HT1080 (cell line): ENCODE data around the gene TUBA3E. TPM values are rescaled to one million over a fixed set of nuclear protein-coding genes. Genes with fewer than 3 reads are reported as not detected.
A peak's percentile ranks its signal among the peaks of the same experiment; 100 is the strongest.
"Not testable (repeated sequence)": the region's sequence is repeated elsewhere in the genome, so short reads cannot be mapped to it uniquely, and the experiment has no call there.

Experiments used
- DNase-seq: peaks from one replicate; pipeline ENCODE4 v3.0.0-alpha.2; 2015; ENCODE audit warnings: low read depth
- total RNA-seq: library from RNA; depleted of rRNA; stranded (reverse); fragments of >200 nt; shearing (Covaris generic); gene quantifications from 2 replicates; pipeline ENCODE4 v1.2.3, GENCODE V29; 2014

The TUBA3E gene
- total RNA-seq, 1 experiment from 2014 or later: 14.6 TPM

DNA sequence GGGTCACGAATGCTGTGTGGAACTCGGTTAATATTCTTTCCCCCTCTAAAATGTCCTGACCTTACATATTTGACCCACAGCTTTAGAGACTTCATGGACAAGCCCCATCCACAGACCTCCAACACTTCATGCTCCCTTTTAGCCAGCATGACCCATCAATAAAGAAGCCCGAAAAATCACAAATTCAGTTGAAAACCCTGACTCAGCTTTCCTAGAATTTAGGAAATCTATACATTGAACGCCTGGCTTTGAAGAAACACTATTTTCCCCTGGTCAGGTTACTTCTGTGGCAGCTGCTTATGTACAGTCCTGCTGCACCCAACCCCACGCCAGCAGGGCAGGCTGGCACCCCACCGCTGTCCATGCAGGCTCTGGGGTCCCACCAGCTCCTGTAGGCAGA, 6.9 kb downstream of the TUBA3E start:
- DNase-seq: not testable (repeated sequence)

DNA sequence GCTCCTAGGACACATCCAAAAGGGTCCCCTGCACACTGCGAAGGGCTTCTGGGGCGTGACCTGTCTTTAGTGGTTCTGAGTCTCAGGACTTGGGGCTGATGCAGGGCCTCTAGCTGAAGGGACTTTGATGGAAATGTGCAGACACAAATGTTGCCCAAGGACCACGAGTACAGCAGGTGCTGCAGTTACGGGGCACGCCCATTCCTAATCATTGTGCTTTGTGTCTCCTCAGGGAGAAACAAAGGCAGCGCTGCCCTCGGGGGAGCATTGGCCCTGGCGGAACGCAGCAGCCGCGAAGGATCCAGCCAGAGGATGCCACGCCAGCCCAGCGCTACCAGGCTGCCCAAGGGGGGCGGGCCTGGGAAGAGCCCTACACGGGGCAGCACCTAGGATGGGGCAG, 8.0 kb downstream of the TUBA3E start:
- no peak for DNase-seq

DNA sequence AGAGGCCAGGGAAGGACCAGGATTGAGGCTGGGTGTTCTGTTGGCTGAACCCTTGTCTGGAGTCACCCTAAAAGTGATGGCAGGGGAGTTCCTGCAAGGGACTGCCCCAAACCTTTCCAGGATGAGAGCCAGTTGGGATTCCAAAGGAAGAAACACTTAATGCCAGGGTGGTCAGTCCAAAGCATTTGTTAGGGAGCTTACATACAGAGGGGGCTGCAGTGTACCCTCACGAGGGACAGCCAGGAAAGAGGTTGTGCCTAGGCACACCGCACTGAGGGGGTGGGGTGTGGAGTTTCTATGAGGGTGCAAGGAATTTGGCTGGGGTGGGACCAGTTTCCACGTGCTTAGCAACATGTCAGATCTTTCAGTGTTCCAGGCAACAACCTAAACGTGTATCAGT, 9.3 kb downstream of the TUBA3E start:
- DNase-seq: not testable (repeated sequence)

DNA sequence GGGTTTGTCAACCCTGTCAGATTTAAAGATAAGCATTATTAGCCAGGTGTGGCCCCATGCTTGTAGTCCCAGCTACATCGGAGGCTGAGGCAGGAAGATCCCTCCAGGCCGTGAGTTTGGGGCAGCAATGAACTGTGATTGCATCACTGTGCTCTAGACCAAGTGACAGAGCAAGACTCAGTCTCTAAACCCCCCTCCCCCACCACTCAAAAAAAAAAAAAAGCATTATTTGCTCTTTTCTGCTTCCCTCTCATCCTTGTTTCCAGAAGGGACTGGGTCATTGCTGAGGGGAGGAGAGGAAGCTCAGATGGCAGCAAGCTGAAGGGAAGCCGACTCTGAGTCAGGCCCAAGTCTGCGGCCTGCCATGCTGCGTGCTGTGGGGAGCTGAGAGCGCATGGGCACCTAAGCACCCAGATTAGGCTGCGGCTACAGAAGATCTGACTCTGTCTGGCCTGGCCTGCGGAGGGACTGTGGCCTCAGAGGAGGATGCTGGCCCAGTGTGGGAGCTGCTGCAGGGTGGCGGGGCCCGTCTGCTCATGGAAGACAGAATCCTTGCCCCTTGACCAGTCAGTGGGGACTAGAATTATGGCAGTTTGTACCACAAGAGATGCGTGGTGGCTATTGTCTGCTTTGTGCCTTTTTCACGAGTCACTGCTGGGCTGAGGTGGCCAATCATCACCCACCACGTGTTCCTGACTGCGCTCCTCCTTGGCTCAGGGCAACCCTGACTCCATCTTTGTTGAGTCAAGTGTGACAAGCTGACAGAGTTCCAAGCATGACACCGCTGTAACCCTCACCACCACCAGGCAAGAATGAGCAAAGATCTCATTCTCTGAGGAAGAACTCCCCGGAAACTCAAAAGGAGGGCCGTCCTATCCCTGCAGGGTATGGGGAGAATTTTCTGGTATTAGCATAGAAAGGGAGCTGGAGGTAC, 10.1 kb downstream of the TUBA3E start:
- not testable (repeated sequence) for DNase-seq

DNA sequence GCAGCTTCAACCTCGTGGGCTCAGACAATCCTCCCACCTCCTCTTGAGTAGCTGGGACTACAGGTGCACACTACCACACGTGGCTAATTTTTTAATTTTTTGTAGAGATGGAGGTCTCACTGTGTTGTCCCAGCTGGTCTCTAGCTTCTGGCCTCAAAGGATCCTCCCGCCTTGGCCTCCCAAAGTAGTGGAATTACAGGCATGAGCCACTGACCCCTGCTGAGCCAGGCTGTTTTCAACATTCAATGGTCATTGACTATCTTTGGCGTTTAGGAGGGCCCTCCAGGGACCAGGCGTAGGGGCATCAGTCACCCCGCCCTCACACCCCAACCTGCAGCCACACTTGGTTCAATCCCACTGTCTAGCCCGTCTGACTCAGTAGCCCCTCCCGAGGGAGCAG, 11.0 kb downstream of the TUBA3E start:
- DNase-seq: no peak

DNA sequence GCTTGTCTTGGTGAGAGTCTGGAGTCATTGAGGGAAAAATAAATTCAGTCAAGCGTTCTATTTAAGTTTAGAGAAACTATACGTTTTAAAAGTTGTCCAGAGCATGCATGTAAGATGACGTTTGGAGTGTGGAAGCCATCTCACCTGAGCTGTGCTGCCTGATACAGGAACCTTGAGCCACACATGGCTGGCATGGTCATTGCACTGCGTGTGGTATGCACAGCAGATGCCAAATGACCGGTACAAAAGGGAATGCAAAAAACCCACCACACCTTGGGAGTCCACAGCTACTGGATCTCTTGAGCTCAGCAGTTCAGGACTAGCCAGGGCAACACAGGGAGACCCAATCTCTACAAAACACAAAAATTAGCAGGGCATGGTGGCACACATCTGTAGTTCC, 11.8 kb downstream of the TUBA3E start:
- DNase-seq: no peak

DNA sequence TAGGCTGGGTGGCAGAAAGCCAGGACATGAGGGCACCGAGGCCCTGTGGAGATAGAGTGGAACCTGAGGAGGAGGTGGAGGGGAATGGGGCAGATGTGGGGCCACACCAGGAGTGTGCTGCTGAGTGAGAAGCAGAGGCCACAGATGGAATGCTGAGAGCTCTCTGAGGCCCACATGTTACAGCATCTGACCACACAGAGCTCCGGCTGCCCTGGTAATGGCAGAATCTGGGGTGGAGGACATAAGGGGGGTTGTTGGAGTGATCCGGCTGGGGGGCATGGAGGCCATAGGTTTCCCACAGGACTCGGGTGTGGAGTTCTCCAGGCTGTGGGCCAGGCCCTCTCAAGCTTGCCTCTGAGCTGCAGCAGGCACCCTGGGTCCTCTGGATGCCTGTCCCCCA, 12.3 kb downstream of the TUBA3E start:
- no peak for DNase-seq

DNA sequence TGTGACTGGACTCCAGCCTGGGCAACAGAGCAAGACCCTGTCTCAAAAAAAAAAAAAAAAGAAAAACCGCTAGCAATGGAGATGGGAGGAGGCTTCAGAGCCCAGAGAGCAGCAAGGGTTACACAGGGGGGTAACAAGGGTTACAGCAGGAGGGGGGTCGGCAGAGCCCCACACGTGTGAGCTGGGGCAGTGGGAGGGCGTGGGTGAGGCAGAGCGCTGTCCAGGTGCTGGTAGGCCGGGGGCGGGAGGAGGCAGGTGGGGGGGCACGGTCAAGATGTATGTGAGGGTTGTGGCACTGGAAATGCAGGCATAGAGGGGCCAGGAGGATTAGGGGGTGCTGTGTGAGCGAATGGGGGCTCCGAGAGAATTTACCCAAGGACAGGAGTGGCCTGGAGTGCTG, 12.8 kb downstream of the TUBA3E start:
- no peak for DNase-seq

DNA sequence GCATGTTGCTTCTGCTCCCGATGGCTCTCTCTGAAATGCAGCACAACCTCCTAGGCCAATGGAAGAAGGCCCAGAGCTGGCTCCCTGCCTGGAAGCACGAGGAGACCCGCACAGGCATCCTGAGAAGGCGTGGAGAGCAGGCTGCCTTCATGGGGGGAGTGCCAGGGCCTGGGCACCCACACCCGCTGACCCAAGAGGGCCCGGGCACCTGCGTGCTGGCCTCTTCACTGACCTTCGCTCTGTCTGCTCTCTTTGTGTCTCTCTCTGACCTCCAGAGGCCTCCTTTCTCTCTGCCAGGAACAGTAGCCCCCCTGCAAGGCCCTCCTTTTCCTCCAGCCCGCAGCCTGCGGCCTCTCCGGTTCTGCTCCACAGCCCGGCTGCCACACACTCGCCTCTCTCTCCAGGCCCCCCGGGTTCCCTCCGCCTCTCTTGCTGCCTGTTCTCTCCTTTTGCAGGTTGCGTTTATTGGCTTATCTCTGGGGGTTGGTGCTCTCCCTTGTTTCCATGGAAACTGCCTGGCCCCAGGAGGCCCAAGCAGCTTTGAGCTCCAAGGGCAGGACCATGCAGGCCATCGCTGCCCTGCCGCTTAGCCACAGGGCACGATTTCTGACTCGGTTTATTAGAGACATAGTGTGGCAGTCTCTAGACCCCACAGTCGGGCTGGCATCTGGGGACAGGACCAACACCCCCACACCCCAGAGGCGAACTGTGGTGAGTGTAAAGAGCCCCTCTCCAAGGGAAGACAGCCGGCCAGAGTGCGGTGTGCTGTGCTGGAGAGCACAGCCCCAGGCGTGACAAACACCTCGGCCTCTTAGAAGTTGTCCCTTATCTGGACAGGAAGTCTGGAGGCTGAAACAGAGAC, 14.5 kb downstream of the TUBA3E start:
- no peak for DNase-seq

DNA sequence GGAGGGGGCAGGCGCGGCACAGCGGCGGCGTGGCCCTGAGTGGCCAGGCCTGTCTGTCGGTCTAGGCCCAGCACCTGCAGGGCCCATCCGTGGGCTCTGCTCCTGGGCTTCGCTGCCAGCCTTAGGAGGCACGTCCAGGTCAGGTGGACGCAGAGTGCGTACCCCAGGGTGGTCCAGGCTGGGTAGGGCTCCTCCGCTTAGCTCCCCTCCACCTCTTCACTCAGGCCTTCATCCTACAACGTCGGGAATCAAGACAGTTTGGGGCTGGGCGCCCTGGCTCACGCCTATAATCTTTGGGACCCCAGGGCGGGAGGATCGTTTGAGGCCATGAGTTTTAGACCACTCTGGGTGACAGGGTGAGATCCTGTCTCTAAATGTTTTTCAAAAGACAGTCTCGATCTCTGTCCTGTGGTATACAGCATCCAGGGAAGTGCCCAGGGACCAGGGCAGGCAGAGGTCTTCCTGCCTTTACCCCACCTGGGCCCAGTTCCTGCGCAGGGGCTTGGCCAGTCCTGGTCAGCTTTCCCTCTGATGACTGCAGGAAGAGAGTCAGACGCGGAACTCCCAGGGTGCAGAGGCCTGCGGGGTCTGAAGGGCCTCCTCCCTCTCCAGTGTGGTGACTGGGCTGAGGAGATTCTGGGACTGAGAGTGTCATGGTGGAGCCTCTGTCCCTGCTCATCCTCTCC, 15.3 kb downstream of the TUBA3E start:
- not testable (repeated sequence) for DNase-seq

DNA sequence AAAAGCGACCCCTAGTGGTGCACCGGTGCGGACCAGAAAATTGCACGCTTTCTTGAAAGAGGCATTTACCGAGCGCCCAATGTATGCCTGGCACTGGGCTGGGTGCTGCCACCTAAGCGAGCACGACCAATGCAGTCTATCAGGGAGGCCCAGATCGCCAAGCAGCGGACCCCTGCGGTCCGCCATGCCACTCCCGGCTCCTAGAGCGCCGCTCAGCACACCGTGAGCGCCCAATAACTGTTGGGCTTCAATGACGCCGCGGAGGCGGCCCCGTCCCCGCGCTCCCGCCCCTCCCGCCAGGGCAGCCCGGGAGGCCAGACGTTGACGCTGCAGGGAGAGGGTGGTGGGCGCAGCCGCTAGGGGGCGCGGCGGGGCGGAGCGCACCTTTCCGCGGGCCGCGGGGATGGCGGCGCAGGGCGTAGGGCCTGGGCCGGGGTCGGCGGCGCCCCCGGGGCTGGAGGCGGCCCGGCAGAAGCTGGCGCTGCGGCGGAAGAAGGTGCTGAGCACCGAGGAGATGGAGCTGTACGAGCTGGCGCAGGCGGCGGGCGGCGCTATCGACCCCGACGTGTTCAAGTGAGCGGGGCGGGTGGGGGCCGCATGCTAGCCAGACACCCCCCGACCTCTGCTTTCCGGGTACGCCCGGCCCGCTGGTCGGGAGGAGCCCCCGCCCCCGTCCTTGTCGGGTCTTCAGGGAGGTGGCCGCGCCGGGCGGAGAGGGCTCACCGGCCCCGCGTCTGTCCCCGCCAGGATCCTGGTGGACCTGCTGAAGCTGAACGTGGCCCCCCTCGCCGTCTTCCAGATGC, 16.2 kb downstream of the TUBA3E start, which contains the start of gene MZT2B:
Gene MZT2B (plus strand): TSS at position 383 of the 803 bp plus-strand sequence. CDS start 21 bp downstream, at position 404.
- DNase-seq: peak; percentile 80

DNA sequence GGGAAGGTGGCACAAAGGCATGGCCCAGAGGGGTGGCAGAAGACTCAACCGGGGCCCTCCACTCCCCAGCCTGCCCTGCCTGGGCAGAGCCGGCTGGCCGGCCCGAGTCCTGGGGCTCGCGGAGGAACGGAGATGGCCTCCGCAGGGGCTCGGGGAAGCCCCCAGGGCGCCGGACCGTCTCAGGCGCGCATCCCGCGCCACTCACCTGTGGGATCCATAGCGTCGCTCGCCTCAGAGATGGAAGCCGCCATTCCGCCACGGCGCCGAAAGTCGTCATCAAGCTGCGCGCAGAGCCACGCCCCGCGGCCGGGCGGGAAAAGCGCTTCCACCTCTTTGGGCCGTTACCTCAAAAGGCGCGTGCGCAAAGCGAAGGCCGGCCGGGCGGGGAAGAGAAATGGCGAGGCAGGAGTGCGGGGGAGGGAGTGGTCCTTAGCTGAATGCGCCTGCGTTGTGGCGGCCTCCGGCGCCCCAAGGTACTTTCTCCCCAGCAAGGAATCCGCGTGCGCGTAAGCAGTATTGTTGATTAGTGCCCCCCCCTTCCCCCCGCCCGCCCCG, 16.8 kb downstream of the TUBA3E start, which contains the start of gene SMPD4:
Gene SMPD4 (minus strand): TSS at position 278 of the 555 bp plus-strand sequence. CDS start 5,010 bp downstream, outside the sequence.
- peak; percentile 93 for DNase-seq

DNA sequence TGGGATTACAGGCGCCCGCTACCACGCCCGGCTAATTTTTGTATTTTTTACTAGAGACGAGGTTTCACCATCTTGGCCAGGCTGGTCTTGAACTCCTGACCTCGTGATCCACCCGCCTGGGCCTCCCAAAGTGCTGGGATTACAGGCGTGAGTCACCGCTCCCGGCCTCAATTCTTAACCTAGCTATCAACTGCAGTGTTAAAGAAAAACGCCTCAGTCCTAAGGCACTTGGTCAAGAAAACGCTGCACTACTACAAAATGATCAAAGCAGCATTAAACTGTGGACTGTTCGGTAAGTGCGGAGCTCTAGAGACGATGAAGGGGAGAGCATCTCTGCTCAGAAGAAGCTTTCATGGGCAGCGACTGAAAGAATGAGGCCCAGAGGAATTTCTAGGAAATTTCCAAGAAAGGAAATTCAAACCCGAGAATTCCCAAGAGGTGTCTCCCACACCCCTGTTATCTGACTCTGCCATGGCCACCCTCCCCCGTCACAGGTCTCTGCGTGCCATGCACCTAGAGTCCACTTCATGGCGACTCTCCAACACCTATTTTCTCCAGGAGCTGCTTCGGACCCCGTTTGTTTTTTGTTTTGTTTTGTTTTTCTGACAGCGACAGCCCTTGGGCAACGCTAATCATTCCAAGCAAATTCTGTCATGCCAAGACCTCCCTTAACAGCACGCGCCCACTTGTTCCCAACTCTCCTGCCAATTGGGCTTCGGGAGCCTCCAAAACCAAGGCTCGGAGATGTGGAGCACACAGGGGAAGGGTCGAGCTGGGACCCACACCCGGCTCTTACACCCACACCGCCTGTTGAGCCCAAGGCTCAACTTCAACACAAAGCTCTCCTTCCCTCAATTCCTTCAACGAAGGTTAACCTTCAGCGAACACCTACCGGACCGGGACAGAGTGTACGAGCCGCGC, 17.6 kb downstream of the TUBA3E start:
- DNase-seq: not testable (repeated sequence)

DNA sequence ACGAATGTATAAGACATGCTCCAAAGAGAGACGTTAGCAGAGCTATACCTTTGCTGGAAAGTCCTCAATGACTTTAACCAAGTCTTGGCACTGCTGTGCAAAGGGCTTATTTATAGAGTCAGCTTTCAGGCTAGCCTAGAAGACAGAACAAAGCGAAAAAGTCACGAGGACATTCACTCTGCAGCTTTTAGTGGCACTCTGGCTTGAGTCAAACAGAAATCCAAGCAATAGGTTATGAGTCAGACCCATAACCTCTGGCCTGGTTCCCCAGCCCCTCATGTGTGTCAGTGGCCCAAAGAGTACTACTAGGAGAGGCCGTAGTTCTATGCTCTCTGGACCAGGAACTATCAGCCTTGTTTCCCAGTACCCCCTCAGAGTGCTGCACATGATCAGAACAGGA, 23.4 kb downstream of the TUBA3E start:
- not testable (repeated sequence) for DNase-seq

DNA sequence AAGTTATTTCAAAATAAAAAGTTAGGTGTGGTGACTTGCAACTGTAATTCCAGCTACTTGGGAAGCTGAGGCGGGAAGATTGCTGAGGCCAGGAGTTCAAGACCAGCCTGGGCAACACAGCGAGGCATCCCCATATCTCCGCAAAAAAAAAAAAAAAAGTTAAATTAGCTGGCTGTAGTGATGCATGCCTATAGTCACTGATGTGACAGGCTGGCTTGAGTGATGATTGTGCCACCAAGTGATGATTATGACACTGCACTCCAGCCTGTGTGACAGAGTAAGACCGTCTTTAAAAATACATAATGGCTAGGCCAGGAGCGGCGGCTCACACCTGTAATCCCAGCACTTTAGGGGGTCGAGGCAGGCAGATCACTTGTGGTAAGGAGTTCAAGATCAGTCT, 28.3 kb downstream of the TUBA3E start:
- no peak for DNase-seq

DNA sequence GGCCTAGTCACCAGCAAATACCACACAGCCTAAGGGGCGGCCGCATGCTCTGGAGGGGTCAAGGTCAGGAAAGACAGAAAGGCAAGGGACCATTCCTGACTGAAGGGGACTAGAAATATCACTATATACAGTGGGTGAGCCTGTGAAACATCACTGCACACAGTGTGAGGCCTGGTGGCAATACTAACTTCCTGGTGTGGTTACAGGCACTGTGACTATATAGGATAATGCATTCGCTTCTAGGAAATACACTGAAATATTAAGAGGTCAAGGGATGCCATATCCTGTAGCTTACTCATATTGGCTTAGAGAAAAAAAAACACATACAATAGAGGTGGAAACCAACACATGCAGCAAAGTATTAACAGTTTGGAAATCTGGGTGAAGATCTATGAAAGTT, 29.1 kb downstream of the TUBA3E start:
- peak; percentile 34 for DNase-seq

DNA sequence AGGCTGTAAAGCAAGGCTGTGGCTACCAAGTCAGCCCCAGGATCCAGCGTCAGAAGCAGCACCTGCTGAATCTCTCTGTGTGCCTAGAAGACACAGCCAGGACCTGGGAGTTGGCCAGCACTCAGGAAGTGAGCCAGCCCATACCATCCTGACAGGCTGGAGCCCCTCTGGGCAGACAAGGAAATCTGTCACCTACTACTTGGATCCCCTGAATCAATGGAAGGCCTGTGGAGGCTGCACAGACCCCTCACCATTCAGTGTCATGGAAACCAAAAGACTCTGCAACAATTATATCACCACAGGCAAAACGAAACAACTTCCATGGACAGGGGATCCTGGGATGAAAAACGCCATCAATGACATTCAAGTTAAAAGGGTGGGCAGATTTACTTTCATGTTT, 31.6 kb downstream of the TUBA3E start:
- DNase-seq: not testable (repeated sequence)

DNA sequence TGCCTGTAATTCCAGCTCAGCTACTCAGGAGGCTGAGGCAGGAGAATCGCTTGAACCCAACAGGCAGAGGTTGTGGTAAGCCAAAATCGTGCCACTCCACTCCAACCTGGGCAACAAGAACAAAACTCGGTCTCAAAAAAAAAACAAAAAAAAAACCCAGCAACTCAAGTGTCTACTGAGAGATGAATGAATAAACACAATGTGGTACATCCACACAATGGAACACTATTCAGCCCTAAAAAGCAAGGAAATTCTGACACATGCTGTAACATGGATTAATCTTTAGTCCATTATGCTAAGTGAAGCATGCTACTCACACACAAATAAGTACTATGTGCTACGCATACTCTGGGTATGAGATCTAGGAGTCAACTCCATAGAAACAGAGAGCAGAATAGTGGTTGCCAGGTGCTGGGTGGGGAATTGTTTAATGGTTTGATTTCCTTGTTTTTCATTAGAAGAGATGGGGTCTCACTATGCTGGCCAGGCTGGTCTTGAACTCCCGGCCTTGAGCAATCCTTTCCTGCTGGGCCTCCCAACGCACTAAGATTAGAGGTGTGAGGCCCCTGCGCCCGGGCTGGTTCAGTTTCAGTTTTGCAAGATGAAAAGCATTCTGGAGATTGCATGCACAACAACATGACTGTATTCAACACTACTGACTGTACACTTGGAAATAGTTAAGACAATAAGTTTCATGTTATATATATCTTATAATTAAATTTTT, 32.8 kb downstream of the TUBA3E start:
- DNase-seq: no peak
